ENCODE measurements around the gene WSB1. TPM values are rescaled to one million over a fixed set of nuclear protein-coding genes. Genes with fewer than 3 reads are reported as not detected.
A peak's percentile ranks its signal among the peaks of the same experiment; 100 is the strongest.
"Not testable (repeated sequence)": the region's sequence is repeated elsewhere in the genome, so short reads cannot be mapped to it uniquely, and the experiment has no call there.

Gene WSB1
- polyA plus RNA-seq, 4 donors: 158 to 513 (median 260) TPM

GRCh38 chr17:27276653-27277156 is 17.2 kb upstream of the WSB1 start:
- DNase-seq (ENCODE audit: low read depth in 4 of 4, low spot score in 2 of 4): no peak

GRCh38 chr17:27279132-27279531 is 14.8 kb upstream of the WSB1 start:
- not testable (repeated sequence) for DNase-seq (ENCODE audit: low read depth in 4 of 4, low spot score in 2 of 4)

DNA sequence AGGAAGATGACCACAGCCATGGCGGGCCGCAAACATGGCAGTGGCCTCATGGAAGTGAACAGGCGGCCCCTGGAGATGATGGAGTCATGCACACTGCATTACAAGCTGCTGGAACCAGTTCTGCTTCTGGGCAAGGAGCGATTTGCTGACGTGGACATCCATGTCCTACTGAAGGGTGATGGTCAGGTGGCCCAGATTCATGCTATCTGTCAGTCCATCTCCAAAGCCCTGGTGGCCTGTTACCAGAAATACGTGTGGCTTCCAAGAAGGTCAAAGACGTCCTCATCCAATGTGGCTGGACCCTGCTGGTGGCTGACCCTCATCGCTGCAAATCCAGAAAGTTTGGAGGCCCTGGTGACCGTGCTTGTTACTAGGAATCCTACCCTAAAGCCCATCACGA is 13.4 kb upstream of the WSB1 start:
- DNase-seq (ENCODE audit: low read depth in 4 of 4, low spot score in 2 of 4): no peak

GRCh38 chr17:27281438-27281837 is 12.5 kb upstream of the WSB1 start:
- DNase-seq (ENCODE audit: low read depth in 4 of 4, low spot score in 2 of 4): no peak

DNA sequence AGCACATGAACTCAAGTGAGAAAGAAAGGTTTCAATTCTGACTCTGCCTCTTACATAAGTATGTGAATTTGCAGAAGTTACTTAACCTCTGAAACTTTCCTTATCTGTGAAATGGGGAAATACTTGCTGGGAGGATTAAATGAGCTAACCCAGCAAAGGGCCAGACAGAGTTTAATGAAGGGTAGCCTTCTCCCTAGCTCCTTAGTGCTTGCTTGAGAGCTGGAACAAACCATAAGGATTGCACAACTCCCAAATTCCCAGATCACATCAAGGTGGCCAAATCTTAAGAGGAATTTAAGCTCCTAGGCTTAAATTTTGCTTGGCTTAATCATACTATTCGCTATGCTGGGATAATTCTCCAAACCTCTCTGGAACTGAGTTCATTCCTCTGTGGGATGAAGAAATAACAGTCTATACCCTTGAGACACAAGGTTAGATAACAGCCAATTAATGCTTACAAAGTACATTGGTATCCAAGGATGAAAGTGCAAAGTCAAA is 11.8 kb upstream of the WSB1 start:
- no peak for DNase-seq (ENCODE audit: low read depth in 4 of 4, low spot score in 2 of 4)

DNA sequence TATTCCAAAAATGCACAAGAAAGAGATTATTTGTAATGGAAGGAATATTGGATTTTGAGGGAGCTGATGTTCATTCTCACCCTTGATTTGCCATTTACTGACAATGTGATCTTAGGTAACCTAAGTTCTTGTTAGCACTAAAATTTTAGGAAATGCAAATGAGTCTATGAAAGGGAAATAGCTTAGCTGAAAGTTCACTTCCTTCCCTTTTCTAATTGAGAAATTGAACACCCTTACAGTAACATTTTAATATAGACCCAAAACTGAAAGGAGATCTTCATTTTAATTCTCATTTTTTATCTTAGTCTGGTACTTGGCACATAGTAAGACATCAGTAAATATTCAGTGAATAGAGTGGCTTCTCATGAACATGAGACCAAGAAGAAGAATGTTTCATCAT is 10.9 kb upstream of the WSB1 start:
- no peak for DNase-seq (ENCODE audit: low read depth in 4 of 4, low spot score in 2 of 4)

DNA sequence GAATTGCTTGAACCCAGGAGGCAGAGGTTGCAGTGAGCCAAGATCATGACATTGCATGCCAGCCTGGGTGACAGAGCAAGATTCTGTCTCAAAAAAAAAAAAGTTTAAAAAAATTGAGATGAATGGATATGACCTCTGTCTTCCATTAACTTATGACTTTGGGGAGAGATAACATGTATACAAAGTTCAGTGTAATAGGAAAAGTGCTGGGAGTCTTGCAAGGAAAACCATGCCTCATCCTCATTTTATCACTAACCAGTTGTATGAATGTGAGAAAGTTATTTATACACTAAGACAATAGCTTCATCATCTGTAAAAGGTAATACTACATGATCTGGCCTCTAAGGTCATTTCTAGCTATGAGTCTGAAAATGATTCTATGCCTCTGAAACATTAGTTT is 10.2 kb upstream of the WSB1 start:
- DNase-seq (ENCODE audit: low read depth in 4 of 4, low spot score in 2 of 4): no peak

DNA sequence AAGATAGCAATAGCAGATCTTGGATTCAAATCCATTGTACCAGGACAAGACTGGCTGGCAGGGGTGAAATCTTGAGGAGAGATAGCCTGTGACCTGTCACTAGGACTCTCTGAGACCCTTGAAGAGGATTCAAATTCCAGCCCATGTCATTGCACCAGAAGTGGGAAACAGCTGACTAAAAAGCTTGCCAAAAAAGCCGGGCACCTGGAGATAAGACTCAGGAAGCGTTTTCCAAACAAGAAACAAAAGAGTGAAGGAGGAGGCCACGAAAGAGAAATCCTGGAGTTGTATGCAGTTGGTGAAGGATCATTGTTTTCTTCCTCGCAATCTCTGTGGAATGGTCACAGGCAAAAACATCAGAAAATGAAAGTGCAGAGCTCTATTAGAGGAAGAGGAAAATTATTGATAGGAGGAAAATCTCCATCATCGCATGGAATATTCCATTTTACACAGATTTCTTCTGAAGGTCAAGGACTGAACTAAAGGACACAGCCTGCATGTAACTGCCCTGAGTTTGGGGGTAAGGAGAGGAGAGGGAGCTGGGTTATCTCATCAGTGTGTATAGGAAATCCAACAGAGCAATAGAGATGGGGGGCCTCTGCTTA is 9.0 kb upstream of the WSB1 start:
- no peak for DNase-seq (ENCODE audit: low read depth in 4 of 4, low spot score in 2 of 4)

- no peak for DNase-seq (ENCODE audit: low read depth in 4 of 4, low spot score in 2 of 4)
Observed at GRCh38 chr17:27285516-27285915, 8.4 kb upstream of the WSB1 start.

- DNase-seq (ENCODE audit: low read depth in 4 of 4, low spot score in 2 of 4): no peak
Observed at GRCh38 chr17:27288183-27288582, 5.7 kb upstream of the WSB1 start.

DNA sequence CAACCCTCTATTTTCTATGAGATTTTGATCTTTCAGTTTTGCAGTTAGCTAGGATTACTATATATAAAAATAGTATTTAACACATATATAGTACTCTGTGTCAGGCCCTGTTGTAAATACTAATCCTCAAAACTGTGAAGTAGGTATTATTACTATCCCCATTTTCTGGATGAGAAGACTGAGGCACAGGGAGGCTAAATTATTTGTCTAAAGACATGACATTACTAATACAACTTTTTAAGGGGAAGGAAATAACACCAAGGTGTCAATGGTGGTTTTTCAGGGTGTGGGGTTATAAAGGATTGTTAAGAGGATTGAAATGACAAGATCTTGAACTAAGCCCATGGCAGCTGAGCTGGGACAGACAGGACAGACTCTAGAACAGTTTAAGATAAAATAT is 4.1 kb upstream of the WSB1 start:
- DNase-seq (ENCODE audit: low read depth in 4 of 4, low spot score in 2 of 4): no peak

DNA sequence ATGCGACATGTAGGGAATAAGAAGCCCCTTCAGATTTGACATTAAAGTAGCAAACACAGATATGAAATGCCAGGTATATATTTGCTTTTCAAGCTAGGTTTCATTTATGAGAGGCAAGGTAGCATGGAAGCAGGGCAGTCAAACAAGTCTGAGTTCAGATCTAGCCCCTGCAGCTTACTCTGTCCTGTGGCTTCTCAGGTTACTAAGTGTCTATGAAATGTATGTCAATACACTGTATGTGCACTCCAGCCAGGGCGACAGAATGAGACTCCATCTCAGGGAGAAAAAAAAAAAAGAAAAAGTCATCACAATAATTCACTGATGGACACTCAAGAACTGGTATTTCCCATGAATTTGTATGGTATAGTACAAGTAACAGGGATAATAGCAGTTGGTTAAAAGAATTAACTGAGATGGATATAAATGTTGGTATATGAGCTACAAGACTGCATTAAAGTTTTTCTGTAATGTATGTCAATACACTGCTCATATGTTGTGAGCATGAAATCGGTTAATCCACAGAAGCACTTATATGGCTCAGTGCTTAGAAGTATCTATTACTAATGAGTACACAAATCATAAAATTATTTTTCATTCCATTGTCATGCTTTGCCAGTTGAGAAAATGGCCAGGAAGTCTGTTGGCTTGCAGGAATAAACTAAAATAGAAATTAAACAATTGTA is 2.9 kb upstream of the WSB1 start:
- DNase-seq (ENCODE audit: low read depth in 4 of 4, low spot score in 2 of 4): no peak

- no peak for DNase-seq (ENCODE audit: low read depth in 4 of 4, low spot score in 2 of 4)
Observed at GRCh38 chr17:27293359-27293897, 486 bp upstream of the WSB1 start.

GRCh38 chr17:27294689-27295630 is 1.0 kb downstream of the WSB1 start:
- peak; percentile 70 to 93 (median 82) for DNase-seq (ENCODE audit: low read depth in 4 of 4, low spot score in 2 of 4)

- DNase-seq (ENCODE audit: low read depth in 4 of 4, low spot score in 2 of 4): no peak
Observed at GRCh38 chr17:27295945-27296344, 2.0 kb downstream of the WSB1 start.

DNA sequence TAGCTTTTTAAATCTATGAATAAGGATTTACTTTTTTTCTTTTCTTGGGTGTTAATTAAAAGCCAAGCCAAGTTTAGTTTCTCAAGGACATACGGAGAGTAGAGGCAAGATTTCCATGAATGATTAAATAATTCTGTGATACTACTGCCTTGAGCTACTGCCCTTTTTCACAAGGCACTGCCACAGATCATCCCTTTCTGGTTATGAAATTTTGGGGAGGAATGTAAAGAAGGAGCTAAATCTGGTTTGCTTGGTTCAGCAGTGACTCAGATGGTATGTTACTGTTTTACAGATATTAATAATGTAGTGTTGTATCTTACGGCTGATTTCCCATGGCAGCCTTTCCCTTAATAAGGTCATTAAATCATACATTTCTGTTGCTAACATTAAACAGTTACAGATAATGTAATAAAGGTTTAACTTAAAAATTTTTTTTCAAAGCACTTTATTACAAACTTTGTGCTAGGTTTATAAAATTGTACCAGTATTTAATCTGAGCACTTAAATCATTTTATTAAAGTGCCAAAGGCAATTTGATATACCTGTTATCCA is 2.6 kb downstream of the WSB1 start:
- DNase-seq (ENCODE audit: low read depth in 4 of 4, low spot score in 2 of 4): peak in 1 of 4 donors; percentile 7

- no peak for DNase-seq (ENCODE audit: low read depth in 4 of 4, low spot score in 2 of 4)
Observed at GRCh38 chr17:27299384-27300049, 5.6 kb downstream of the WSB1 start.

GRCh38 chr17:27303734-27304133 is 9.8 kb downstream of the WSB1 start:
- DNase-seq (ENCODE audit: low read depth in 4 of 4, low spot score in 2 of 4): no peak

DNA sequence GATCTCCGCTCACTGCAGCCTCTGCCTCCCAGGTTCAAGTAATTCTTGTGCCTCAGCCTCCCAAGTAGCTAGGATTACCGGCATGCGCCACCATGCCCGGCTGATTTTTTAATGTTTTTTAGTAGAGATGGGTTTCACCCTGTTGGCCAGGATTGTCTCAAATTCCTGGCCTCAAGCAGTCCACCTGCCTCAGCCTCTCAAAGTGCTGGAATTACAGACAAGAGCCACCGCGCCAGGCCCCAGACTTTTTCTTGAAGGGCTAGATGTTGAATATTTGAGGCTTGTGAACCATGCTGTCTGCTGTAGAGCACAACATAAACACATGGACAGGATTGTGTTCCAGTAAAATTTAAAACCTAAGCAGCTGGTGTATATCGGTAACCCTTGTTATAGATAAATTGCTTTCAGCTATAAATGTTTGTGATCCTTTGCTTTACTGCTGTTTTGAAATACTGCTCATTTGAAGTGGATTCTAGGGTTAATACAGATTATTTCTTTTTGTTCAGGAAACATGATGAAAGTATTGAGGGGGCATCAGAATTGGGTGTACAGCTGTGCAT is 12.4 kb downstream of the WSB1 start:
- no peak for DNase-seq (ENCODE audit: low read depth in 4 of 4, low spot score in 2 of 4)

Measured in left renal cortex interstitium (tissue), 4 donors.